DOHH2 (cell line): Measurements from ENCODE around the gene DLX4.

Source experiments
- EZH2phosphoT487 ChIP-seq: fragments of 200-600 bp; sonication (generic); IDR thresholded peaks from 2 replicates; pipeline ENCODE4 v1.6.1; 2017; ENCODE audit warnings: borderline replicate concordance, mild to moderate bottlenecking, antibody characterized with exemption, low read length, moderate library complexity, mixed read lengths
- TF ChIP-seq, protein P1 (sequence below): fragments of 200-600 bp; sonication (generic); IDR thresholded peaks from one replicate; pipeline ENCODE4 v1.5.1; 2014; ENCODE audit warnings: antibody characterized with exemption, mild to moderate bottlenecking, low read depth, low read length; ENCODE audit not compliant: poor library complexity, severe bottlenecking

DNA sequence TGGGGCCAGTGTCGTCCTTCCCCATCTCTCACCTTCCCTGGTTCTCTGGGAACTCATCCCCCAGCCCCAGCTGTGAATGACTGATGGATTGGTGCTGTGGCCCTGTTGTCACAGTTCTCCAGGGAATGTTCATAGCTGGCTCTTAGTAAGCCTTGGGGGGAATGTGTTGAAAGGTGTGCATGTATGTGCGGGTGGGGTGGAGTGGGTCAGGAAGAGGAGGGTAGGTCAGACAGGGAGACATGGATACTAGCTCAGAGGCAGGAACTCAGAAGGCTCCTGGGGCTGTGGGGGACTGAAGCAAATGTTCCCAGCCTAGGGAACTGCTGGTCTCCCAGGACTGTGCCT, 4.3 kb downstream of the DLX4 start:
- TF ChIP-seq, protein P1, sequence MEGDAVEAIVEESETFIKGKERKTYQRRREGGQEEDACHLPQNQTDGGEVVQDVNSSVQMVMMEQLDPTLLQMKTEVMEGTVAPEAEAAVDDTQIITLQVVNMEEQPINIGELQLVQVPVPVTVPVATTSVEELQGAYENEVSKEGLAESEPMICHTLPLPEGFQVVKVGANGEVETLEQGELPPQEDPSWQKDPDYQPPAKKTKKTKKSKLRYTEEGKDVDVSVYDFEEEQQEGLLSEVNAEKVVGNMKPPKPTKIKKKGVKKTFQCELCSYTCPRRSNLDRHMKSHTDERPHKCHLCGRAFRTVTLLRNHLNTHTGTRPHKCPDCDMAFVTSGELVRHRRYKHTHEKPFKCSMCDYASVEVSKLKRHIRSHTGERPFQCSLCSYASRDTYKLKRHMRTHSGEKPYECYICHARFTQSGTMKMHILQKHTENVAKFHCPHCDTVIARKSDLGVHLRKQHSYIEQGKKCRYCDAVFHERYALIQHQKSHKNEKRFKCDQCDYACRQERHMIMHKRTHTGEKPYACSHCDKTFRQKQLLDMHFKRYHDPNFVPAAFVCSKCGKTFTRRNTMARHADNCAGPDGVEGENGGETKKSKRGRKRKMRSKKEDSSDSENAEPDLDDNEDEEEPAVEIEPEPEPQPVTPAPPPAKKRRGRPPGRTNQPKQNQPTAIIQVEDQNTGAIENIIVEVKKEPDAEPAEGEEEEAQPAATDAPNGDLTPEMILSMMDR, result no peak
- no peak for TF ChIP-seq EZH2phosphoT487
